Measurements from ENCODE around the gene MLYCD.

The MLYCD gene

GRCh38 chr16:83898463-83899271 is at the start of gene MLYCD:
Gene MLYCD, plus strand, starts transcription at chr16:83899115. Its CDS starts 30 bp downstream, at chr16:83899145.
- peak; percentile 94 to 95 for ATAC-seq

DNA sequence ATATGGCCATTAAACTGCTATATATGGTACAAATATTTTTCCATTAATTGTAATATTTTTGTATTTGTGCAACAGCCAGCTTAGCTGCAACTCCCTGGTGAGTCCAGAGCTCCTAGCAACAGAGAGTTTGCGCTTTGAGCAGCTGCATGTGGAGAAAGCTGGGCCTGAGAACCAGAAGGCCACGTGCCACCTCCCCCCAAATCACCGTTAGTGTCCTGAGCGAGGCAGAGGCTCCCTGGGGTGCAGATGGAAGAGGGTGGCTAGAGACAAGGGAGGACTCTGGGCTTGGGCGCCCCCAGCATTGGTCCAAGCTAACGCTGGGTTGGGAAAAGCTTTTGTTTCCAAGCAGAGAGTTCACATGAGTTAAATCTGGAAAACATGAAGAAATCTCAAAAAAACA is 49.5 kb upstream of the MLYCD start:
- ATAC-seq: no peak

GRCh38 chr16:83850947-83851346 is 48.0 kb upstream of the MLYCD start:
- no peak for ATAC-seq

DNA sequence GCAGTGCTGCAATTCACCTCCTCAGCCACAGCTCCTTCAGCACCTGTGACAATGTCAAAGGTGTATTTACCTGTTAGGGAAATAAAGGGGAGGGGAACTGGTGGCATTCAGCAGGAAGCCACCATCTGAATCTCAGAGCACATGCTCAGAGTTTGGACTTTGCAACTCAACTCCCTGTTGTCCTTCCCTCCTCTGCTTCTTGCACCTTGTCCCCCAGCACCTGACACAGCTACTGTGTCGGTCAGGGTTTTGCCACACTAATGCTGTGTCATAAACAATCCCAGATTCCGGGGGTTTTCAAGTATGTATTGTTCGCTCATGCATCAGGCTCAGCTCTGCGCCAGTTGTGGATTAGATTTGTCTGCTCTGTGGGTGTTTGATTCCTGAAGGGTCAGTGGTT is 47.4 kb upstream of the MLYCD start:
- no peak for ATAC-seq

DNA sequence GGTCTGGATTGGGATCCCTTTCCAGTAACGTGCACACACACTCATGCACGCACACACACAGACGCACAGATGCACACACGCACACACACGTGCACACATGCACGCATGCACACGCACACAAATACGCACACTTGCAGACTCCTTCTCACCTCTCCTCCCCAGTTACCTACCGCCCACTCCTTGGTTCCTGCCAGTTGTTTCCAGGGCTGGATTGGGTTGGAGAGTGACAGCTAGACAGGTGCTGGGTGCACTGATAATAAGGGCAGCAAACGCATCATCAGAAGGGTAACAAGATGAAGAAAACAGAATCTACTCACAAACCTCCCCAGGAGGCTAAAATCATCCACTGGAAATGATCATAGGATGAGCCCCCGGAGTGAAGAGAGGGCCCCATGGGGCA is 46.1 kb upstream of the MLYCD start:
- ATAC-seq: no peak

DNA sequence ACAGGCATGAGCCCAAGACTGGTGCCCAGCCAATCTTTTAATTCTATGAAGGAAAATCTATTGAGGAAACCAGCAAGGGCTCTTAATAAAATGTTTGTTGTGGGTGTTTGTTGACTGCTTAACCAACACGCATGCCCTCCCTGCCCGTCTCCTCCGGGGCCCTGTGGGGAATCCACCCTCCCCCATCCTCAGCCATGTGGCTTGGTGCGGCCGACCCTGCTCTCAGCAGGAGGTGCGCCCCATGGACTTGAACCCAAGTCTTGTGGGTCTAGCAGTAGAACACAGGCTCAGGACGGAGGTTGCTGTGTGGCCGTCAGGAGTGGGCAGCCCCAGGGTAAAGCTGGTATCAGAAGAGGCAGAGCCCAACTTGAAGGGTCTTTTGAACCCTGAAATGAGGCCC is 45.1 kb upstream of the MLYCD start:
- no peak for ATAC-seq

DNA sequence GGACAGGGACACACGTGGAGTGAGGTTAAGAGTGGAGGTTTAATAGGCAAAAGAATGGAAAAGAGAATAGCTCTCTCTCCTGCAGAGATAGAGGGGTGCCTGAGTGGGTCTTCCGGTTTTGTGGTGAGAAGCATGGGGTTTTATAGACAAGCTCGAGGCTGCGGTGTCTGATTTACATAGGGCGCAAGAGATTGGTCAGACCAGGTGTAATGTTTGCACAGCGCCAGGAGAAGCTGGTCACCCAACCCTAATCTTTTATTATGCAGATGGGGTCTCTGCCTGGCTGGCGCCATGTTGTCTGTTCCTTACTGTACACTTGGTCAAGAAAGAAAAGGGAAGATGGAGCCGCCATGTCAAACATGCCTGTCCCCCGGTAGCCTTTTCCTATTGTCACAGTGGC is 44.5 kb upstream of the MLYCD start:
- no peak for ATAC-seq

- no peak for ATAC-seq
These were observed 42.1 kb upstream of the MLYCD start for GRCh38 chr16:83856792-83857191.

DNA sequence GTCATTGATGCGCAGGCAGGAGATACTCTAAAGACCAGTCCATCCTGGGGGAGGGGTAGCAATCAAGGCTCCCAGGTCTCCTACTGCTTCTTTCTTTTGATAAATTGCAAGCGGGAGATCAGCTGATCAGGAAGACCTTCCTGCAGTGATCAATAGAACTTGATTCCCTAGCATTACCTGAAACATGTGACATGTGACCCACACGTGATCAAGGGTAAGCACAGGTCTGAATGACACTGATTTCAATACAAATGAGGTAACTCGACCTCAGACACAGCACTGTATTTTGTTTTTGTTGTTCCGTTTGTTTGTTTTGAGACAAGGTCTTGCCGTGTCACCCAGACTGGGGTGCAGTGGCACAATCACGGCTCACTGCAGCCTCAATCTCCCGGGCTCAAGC is 39.6 kb upstream of the MLYCD start:
- no peak for ATAC-seq

GRCh38 chr16:83862661-83863060 is 36.3 kb upstream of the MLYCD start:
- no peak for ATAC-seq

DNA sequence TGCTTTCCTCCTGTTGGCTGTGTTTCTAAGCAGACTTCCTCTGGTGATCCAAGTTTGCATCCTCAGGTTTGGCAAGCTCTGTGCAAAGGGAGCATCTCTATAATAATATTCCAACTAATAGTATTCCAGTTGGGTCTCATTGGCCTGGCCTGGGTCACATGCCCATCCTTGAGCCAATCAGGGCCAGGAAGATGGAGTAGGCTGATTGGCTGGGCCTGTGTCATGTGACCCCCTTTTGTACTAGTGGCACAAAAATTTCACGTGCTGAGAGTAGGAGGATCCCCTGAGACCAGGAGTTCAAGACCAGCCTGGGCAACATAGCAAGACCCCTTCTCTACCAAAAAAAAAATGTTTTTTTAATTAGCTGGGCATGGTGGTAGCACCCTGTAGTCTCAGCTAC is 35.2 kb upstream of the MLYCD start:
- no peak for ATAC-seq

DNA sequence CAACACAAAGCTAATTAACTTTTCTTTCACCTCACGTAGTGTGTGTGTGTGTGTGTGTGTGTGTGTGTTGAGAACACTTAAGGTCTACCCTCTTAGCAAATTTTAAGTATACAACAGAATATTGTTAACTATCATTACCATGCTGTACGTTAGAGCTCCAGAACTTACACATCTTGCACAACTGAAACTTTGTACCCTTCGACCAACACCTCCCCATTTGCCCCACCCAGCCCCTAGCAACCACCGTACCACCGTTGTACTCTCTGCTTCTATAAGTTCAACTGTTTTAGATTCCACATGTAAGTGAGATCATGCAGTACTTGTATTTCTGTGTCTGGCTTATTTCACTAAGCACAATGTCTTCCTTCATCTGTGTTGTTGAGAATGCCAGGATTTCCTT is 28.1 kb upstream of the MLYCD start:
- ATAC-seq: no peak

GRCh38 chr16:83878838-83879237 is 20.1 kb upstream of the MLYCD start:
- no peak for ATAC-seq

GRCh38 chr16:83882163-83882885 is 16.6 kb upstream of the MLYCD start:
- ATAC-seq: no peak

- ATAC-seq: no peak
These were observed 12.5 kb upstream of the MLYCD start for GRCh38 chr16:83886199-83886971.

- ATAC-seq: no peak
These were observed 11.8 kb upstream of the MLYCD start for GRCh38 chr16:83887080-83887479.

DNA sequence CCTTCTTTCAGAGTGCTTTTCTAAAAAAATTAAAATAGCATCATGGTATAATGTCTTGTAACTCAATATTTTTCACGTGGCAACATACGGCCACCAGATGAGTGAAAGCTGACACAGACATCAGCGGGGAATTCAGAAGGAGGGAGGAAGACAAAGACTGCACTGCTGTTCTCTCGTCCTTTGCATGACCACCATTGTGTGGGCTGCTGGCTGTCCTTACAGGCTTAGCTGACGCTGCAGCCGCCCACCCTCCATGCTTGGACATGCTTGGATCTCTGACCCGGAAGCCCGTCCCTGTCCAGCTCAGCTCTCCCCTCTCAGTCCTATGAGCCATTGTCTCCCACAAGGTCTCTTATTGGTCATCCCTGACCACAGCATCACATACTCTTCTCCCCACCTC is 11.4 kb upstream of the MLYCD start:
- ATAC-seq: no peak

- ATAC-seq: no peak
These were observed 10.3 kb upstream of the MLYCD start for GRCh38 chr16:83888672-83889044.

DNA sequence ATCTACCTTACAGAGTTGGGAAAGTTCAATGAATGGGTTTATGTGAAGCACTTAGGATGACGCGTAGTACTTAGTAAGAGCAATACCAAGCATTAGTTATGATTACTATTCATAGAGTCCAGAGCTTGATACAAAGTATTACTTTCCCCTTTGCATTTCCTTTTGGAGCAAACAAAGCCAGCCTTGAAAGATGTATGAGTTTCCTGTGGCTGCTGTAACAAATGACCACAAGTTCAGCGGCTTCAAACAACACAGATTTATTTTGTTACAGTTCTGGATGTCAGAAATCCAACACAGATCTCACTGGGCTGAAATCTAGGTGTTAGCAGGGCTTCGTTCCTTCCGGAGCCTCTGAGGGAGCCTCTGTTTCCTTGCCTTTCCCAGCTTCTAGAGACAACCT is 8.6 kb upstream of the MLYCD start:
- no peak for ATAC-seq

DNA sequence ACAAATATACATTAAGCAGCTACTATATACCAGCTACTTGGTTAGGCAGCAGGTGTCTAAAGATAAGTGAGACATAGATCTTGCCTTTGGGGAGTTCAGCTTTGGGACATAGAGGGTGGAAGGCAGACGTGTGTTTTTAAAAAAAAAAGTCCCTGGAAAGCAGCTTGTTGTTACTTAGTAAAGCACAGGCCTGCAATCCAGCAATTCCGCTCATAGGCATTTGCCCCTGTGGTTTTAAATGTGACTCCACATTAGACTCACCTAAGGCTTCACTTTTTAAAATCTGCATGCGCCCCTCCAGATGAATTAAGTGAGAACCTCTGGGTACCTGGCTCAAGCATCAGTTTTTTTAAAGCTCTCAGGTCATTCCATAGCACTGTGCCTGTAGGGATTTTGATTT is 7.2 kb upstream of the MLYCD start:
- no peak for ATAC-seq

DNA sequence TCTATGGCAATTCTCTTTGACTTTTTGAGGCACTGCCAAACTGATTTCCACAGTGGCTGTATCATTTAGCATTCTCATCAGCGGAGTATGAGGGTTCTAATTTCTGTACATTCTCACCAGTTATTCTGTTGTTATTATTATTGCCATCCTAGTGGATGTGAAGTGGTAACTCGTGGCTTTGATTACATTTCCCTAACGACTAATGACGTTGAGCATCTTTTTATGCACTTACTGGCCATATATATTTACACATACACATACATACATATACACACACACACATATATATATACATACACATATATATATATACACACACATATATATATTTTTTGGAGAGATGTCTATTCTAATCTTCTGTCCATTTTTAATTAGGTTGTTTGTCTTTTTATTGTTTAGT is 3.7 kb upstream of the MLYCD start:
- ATAC-seq: no peak

DNA sequence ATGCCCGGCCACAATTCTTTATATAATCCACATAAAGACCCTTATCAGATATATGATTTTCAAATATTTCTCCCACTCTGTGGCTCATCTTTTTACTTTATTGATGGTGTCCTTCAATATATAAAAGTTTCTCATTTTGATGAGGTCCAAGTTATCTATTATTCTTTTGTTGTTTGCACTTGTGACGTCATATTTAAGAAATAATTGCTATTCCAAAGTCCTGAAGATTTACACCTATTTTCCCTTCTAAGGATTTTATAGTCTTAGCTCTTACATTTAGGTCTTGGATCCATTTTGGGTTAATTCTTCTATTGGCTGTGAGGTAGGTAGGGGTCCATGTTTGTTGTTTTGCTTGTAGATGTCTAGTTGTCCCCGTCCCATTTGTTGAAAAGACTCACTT is 3.0 kb upstream of the MLYCD start:
- no peak for ATAC-seq

GRCh38 chr16:83899272-83899897 is 470 bp downstream of the MLYCD start:
- peak; percentile 41 to 50 for ATAC-seq
